ENCODE data around the gene MAP1LC3B2.

DNA sequence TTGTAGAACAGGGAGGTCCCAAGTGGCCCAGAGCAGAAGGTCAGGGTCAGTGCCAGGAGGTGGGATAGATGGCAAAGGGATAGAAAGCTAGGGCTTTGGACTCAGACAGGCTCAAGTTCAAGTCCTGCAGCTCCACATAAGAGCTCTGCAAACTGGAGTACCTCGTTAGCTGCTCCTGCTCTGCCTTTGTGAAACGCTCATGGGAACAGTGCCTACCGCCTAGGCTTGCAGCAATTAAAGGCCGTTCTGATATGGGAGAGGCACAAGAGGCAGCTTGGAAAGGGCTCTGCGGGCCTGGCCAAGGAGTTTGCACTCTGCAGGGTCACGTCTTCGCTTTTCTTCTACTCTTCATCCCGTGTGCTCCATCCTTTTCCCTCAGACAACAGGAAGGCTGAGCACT is 54.1 kb downstream of the MAP1LC3B2 start:
- no peak for TF ChIP-seq POLR2A (IDR thresholded peaks at IDR 0.05)
- no peak for TF ChIP-seq POLR2AphosphoS5 (IDR thresholded peaks at IDR 0.05)
- TF ChIP-seq, protein P1, sequence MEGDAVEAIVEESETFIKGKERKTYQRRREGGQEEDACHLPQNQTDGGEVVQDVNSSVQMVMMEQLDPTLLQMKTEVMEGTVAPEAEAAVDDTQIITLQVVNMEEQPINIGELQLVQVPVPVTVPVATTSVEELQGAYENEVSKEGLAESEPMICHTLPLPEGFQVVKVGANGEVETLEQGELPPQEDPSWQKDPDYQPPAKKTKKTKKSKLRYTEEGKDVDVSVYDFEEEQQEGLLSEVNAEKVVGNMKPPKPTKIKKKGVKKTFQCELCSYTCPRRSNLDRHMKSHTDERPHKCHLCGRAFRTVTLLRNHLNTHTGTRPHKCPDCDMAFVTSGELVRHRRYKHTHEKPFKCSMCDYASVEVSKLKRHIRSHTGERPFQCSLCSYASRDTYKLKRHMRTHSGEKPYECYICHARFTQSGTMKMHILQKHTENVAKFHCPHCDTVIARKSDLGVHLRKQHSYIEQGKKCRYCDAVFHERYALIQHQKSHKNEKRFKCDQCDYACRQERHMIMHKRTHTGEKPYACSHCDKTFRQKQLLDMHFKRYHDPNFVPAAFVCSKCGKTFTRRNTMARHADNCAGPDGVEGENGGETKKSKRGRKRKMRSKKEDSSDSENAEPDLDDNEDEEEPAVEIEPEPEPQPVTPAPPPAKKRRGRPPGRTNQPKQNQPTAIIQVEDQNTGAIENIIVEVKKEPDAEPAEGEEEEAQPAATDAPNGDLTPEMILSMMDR (IDR thresholded peaks at IDR 0.05) = no peak
- TF ChIP-seq EP300 (IDR thresholded peaks at IDR 0.05; ENCODE audit: low read depth) = no peak
